H1 (cell line): ENCODE data around the gene ETFBKMT. TPM values are rescaled to one million over a fixed set of nuclear protein-coding genes. Genes with fewer than 3 reads are reported as not detected.

Experiments used
- GTF2F1 ChIP-seq: IDR thresholded peaks from 2 replicates; pipeline ENCODE4 v1.6.1; 2012; ENCODE audit warnings: low read depth, low read length, improper control_type of control experiment, borderline replicate concordance
- KDM4A ChIP-seq: IDR thresholded peaks from one replicate; pipeline ENCODE4 v1.7.1; 2012; ENCODE audit warnings: low read depth, mild to moderate bottlenecking, moderate library complexity, low read length, inconsistent platforms; ENCODE audit not compliant: severe bottlenecking
- POLR2AphosphoS5 ChIP-seq: IDR thresholded peaks from 2 replicates; pipeline ENCODE4 v1.6.1; 2011; ENCODE audit warnings: low read depth, low read length
- polyA plus RNA-seq, 7 experiments: library from polyadenylated mRNA; depleted of rRNA in 3 of 7; stranded (reverse) in 5 of 7; unstranded in 2 of 7; fragments of >200 nt in 5 of 7; fragments of 200-250 nt in 2 of 7; gene quantifications; 1 replicate in 5 of 7; 2 replicates in 1 of 7; 4 replicates in 1 of 7; pipeline versions ENCODE4 v1.2.1 to v1.2.3, GENCODE V29; 2011 to 2013; ENCODE audit warnings: missing spikeins in 2 of 7, mixed read lengths in 2 of 7
- total RNA-seq: library from RNA; stranded (reverse); fragmentation: NEBNext Ultra II Directional; extraction: Animal tissue kit (Norgen Biotek cat#: 25700); gene quantifications from 2 replicates; pipeline ENCODE4 v1.2.1, GENCODE V29; 2021
- TF ChIP-seq, protein P1 (sequence below): fragments of 300-600 bp; sonication (generic); IDR thresholded peaks from 2 replicates; pipeline ENCODE4 v1.7.1; 2012; ENCODE audit warnings: low read length, moderate library complexity, mild to moderate bottlenecking, inconsistent platforms; ENCODE audit not compliant: insufficient replicate concordance
- TF ChIP-seq, protein P2 (sequence below), 3 experiments: IDR thresholded peaks; 1 replicate in 2 of 3; 2 replicates in 1 of 3; pipeline versions ENCODE4 v1.5.1 to v1.6.1; 2011; ENCODE audit warnings: low read length in 3 of 3, mild to moderate bottlenecking in 3 of 3, inconsistent platforms in 2 of 3, low read depth in 1 of 3, moderate library complexity in 1 of 3; ENCODE audit not compliant: insufficient read depth in 1 of 3; ENCODE audit errors: control extremely low read depth in 1 of 3
- TF ChIP-seq, protein P3 (sequence below): IDR thresholded peaks from 2 replicates; pipeline ENCODE4 v1.6.1; 2011; ENCODE audit warnings: low read length, improper control_type of control experiment

ETFBKMT gene
- total and polyA plus RNA-seq, 2 of the 8 experiments (the other 6 are each of a cell fraction or from before 2014, with no cell fraction given), result 0.59 to 1.7 TPM

DNA sequence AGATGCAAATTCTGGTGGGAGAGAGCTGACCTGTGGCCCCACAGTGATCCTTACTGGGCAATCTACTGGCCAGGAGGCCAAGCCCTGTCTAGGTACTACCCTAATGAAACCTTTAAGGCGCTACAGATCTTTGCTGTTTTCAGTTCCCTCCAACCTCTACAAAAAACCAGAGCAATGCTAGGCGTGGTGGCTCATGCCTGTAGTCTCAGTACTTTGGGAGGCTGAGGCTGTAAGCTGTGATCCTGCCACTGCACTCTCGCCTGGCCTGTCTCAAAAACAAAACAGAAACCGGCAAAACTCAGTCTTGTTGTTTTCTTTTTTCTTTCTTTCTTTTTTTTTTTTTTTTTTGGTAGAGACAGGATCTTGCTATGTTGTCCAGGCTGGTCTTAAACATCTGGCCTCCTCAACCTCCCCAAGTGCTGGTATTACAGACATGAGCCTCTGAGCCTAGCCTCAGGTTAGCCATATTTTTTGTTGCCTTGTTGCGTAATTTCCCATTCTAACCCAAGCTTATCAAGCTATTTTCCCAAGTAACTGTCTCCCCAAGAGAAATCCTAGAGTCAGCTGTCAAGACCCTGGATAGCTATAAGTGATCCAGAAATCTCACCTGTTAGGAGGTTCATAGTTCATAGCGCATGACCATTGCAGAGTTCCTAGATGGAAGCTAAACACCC is 2.8 kb downstream of the ETFBKMT start (continued):
- TF ChIP-seq, protein P1, sequence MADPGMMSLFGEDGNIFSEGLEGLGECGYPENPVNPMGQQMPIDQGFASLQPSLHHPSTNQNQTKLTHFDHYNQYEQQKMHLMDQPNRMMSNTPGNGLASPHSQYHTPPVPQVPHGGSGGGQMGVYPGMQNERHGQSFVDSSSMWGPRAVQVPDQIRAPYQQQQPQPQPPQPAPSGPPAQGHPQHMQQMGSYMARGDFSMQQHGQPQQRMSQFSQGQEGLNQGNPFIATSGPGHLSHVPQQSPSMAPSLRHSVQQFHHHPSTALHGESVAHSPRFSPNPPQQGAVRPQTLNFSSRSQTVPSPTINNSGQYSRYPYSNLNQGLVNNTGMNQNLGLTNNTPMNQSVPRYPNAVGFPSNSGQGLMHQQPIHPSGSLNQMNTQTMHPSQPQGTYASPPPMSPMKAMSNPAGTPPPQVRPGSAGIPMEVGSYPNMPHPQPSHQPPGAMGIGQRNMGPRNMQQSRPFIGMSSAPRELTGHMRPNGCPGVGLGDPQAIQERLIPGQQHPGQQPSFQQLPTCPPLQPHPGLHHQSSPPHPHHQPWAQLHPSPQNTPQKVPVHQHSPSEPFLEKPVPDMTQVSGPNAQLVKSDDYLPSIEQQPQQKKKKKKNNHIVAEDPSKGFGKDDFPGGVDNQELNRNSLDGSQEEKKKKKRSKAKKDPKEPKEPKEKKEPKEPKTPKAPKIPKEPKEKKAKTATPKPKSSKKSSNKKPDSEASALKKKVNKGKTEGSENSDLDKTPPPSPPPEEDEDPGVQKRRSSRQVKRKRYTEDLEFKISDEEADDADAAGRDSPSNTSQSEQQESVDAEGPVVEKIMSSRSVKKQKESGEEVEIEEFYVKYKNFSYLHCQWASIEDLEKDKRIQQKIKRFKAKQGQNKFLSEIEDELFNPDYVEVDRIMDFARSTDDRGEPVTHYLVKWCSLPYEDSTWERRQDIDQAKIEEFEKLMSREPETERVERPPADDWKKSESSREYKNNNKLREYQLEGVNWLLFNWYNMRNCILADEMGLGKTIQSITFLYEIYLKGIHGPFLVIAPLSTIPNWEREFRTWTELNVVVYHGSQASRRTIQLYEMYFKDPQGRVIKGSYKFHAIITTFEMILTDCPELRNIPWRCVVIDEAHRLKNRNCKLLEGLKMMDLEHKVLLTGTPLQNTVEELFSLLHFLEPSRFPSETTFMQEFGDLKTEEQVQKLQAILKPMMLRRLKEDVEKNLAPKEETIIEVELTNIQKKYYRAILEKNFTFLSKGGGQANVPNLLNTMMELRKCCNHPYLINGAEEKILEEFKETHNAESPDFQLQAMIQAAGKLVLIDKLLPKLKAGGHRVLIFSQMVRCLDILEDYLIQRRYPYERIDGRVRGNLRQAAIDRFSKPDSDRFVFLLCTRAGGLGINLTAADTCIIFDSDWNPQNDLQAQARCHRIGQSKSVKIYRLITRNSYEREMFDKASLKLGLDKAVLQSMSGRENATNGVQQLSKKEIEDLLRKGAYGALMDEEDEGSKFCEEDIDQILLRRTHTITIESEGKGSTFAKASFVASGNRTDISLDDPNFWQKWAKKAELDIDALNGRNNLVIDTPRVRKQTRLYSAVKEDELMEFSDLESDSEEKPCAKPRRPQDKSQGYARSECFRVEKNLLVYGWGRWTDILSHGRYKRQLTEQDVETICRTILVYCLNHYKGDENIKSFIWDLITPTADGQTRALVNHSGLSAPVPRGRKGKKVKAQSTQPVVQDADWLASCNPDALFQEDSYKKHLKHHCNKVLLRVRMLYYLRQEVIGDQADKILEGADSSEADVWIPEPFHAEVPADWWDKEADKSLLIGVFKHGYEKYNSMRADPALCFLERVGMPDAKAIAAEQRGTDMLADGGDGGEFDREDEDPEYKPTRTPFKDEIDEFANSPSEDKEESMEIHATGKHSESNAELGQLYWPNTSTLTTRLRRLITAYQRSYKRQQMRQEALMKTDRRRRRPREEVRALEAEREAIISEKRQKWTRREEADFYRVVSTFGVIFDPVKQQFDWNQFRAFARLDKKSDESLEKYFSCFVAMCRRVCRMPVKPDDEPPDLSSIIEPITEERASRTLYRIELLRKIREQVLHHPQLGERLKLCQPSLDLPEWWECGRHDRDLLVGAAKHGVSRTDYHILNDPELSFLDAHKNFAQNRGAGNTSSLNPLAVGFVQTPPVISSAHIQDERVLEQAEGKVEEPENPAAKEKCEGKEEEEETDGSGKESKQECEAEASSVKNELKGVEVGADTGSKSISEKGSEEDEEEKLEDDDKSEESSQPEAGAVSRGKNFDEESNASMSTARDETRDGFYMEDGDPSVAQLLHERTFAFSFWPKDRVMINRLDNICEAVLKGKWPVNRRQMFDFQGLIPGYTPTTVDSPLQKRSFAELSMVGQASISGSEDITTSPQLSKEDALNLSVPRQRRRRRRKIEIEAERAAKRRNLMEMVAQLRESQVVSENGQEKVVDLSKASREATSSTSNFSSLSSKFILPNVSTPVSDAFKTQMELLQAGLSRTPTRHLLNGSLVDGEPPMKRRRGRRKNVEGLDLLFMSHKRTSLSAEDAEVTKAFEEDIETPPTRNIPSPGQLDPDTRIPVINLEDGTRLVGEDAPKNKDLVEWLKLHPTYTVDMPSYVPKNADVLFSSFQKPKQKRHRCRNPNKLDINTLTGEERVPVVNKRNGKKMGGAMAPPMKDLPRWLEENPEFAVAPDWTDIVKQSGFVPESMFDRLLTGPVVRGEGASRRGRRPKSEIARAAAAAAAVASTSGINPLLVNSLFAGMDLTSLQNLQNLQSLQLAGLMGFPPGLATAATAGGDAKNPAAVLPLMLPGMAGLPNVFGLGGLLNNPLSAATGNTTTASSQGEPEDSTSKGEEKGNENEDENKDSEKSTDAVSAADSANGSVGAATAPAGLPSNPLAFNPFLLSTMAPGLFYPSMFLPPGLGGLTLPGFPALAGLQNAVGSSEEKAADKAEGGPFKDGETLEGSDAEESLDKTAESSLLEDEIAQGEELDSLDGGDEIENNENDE, result no peak
- TF ChIP-seq POLR2AphosphoS5, result no peak
- TF ChIP-seq GTF2F1, result no peak
- no peak for TF ChIP-seq KDM4A
- TF ChIP-seq, protein P2, sequence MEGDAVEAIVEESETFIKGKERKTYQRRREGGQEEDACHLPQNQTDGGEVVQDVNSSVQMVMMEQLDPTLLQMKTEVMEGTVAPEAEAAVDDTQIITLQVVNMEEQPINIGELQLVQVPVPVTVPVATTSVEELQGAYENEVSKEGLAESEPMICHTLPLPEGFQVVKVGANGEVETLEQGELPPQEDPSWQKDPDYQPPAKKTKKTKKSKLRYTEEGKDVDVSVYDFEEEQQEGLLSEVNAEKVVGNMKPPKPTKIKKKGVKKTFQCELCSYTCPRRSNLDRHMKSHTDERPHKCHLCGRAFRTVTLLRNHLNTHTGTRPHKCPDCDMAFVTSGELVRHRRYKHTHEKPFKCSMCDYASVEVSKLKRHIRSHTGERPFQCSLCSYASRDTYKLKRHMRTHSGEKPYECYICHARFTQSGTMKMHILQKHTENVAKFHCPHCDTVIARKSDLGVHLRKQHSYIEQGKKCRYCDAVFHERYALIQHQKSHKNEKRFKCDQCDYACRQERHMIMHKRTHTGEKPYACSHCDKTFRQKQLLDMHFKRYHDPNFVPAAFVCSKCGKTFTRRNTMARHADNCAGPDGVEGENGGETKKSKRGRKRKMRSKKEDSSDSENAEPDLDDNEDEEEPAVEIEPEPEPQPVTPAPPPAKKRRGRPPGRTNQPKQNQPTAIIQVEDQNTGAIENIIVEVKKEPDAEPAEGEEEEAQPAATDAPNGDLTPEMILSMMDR (IDR thresholded peaks at IDR 0.05; ENCODE audit: control extremely low read depth in 1 of 3, insufficient read depth in 1 of 3, low read depth in 1 of 3, low read length in 3 of 3), result no peak
- TF ChIP-seq, protein P3, sequence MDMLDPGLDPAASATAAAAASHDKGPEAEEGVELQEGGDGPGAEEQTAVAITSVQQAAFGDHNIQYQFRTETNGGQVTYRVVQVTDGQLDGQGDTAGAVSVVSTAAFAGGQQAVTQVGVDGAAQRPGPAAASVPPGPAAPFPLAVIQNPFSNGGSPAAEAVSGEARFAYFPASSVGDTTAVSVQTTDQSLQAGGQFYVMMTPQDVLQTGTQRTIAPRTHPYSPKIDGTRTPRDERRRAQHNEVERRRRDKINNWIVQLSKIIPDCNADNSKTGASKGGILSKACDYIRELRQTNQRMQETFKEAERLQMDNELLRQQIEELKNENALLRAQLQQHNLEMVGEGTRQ, result no peak
